PFSK-1 (cell line): ENCODE results near the gene KCP.

Experiments
- POLR2AphosphoS5 ChIP-seq: IDR thresholded peaks from 2 replicates; pipeline ENCODE4 v1.6.1; 2012; ENCODE audit warnings: low read depth, mild to moderate bottlenecking, control low read depth, low read length, moderate library complexity
- SIN3A ChIP-seq: IDR thresholded peaks from 2 replicates; pipeline ENCODE4 v1.6.1; 2012; ENCODE audit warnings: mild to moderate bottlenecking, low read length, moderate library complexity, borderline replicate concordance; ENCODE audit not compliant: insufficient read depth
- TAF1 ChIP-seq: IDR thresholded peaks from 2 replicates; pipeline ENCODE4 v1.6.1; 2012; ENCODE audit warnings: low read length, control low read depth, borderline replicate concordance; ENCODE audit not compliant: insufficient read depth

DNA sequence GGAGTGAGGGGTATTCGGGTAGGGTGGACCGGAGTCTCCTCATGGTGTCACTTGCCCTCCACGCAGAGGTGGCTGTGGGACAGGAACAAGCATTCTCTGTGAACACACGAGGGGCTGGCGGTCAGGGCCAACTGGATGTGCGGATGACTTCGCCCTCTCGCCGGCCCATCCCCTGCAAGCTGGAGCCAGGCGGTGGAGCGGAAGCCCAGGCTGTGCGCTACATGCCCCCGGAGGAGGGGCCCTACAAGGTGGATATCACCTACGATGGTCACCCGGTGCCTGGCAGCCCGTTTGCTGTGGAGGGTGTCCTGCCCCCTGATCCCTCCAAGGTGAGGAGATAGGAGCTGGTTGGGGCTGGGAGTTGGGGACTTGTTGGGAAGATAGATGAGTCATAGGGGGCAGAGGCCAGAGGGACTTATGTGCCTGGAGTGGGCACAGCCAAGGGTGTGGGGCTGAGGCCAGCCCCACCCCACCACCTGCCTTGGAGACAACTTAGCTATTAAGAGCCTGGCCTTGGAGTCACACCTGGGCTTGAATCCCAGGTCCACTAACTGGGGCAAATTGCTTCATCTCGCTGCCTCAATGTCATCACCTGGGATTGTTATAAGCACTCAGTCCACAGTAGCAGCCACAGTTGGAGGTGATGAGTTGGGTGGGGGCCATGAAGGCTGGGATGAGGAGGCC lies 66.4 kb downstream of the KCP start:
- TF ChIP-seq POLR2AphosphoS5 (no peak), SIN3A (no peak), TAF1 (no peak)
